ELR (cell line): ENCODE data around the gene PGAP3.

Experiments used
- DNase-seq: peaks from one replicate; pipeline ENCODE4 v3.0.0-alpha.2; 2015; ENCODE audit warnings: low read depth

Gene PGAP3

GRCh38 chr17:39659279-39660010 is 28.4 kb downstream of the PGAP3 start:
- DNase-seq: no peak

GRCh38 chr17:39658760-39659159 is 29.1 kb downstream of the PGAP3 start:
- no peak for DNase-seq

DNA sequence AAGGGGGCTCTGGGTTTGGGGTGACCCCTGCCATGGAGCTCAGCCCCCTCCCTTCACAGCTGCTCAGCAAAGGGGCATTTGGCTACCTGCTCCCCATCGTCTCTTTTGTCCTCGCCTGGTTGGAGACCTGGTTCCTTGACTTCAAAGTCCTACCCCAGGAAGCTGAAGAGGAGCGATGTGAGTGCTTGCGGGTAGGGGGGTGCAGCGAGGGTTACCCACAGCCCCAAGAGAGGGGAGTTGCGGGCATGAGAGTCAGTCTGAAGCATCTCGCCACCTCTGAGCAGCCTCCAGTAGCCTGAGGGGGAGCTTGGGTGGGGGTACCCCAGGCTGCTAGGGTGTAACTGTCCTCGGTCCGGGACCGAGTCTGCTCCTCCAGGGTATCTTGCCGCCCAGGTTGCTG is 29.5 kb downstream of the PGAP3 start:
- DNase-seq: no peak

- DNase-seq: no peak
These were observed 32.8 kb downstream of the PGAP3 start for GRCh38 chr17:39655105-39655504.

DNA sequence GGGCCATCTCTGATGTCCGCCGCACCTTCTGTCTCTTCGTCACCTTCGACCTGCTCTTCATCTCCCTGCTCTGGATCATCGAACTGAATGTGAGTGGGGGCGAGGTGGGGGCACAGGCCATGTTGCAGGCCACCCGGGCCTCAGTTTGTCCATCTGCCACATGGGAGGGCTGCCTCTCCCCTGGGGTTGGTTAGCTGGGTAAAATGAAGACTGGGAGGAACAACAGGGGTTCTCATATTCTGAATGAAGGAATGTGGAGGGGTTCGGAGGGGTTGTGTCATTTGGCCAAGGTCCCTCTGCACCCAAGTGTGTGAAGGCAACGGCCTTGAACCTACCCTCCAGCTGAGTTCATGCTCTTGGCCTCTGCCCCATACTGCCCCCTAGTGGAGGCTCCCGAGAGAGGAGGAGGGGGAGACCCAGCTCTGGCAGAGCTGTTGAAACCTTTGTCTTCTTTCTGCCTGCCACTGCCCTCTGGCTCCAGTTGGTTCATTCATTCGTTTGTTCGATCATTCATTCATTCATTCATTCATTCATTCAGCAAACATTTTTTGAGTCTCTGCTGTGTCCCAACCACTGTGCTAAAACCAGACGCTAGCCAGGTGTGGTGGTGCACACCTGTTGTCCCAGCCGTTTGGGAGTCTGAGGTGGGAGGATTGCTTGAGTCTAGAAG is 34.1 kb downstream of the PGAP3 start:
- peak; percentile 67 for DNase-seq

- no peak for DNase-seq
These were observed 34.6 kb downstream of the PGAP3 start for GRCh38 chr17:39653316-39653661.

- no peak for DNase-seq
These were observed 35.1 kb downstream of the PGAP3 start for GRCh38 chr17:39652587-39653315.

DNA sequence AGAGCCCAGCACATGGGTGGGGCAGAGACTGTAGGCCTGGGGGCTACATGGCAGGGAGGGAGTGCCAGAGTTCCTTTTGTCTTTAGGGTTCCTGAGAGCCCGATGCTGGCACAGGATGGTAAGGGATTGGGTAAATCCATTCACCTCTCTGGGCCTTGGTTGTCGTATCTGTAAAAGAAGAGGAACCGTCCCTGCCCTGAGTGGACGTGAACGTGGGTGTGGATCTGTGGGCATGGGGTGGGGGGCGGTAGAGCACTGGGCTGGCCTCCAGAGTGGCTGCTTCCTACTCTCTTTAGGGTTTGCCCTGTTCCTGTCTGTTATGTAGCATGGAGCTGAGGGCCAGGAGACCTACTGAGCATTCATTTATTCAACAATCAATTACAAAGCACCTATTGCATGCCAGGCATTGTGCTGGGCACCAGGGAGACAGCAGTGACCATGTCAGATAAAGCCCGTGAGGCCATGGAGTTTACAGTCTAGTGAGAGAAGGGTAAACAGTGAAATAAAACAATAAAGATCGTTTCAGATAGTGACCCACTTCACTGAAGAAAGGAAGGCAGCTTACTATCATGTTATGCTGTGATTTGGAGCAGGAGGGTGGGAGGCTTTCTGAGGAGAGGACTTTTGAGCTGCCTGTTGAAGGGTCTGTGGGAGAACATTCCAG is 35.8 kb downstream of the PGAP3 start:
- DNase-seq: no peak

GRCh38 chr17:39650121-39650579 is 37.7 kb downstream of the PGAP3 start:
- peak; percentile 15 for DNase-seq

- DNase-seq: no peak
These were observed 39.1 kb downstream of the PGAP3 start for GRCh38 chr17:39648616-39649366.

DNA sequence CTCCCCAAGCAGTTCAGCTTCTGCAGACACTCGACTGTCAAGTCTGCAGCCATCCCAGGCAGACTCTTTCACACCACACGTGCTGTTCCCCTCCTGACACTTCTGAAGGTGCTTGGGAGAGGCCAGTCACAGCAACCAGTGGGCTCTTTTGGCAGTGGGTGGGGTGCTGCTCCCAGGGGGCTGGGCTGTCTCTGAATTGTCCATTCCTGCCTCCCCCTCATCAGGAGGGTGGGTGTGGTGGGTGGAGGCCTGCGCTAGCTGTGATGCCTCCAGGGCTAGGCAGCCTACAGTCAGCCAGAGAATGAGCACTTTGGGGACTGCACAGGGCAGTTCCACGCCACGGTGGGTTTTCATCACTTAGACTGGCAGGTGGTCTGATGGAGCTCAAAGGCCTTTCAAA is 40.6 kb downstream of the PGAP3 start:
- DNase-seq: no peak

GRCh38 chr17:39643271-39643670 is 44.6 kb downstream of the PGAP3 start:
- peak; percentile 67 for DNase-seq

- no peak for DNase-seq
These were observed 45.4 kb downstream of the PGAP3 start for GRCh38 chr17:39642291-39643074.

GRCh38 chr17:39641883-39642282 is 46.0 kb downstream of the PGAP3 start:
- no peak for DNase-seq

- no peak for DNase-seq
These were observed 46.8 kb downstream of the PGAP3 start for GRCh38 chr17:39641097-39641496.

GRCh38 chr17:39640591-39641031 is 47.2 kb downstream of the PGAP3 start:
- DNase-seq: no peak

DNA sequence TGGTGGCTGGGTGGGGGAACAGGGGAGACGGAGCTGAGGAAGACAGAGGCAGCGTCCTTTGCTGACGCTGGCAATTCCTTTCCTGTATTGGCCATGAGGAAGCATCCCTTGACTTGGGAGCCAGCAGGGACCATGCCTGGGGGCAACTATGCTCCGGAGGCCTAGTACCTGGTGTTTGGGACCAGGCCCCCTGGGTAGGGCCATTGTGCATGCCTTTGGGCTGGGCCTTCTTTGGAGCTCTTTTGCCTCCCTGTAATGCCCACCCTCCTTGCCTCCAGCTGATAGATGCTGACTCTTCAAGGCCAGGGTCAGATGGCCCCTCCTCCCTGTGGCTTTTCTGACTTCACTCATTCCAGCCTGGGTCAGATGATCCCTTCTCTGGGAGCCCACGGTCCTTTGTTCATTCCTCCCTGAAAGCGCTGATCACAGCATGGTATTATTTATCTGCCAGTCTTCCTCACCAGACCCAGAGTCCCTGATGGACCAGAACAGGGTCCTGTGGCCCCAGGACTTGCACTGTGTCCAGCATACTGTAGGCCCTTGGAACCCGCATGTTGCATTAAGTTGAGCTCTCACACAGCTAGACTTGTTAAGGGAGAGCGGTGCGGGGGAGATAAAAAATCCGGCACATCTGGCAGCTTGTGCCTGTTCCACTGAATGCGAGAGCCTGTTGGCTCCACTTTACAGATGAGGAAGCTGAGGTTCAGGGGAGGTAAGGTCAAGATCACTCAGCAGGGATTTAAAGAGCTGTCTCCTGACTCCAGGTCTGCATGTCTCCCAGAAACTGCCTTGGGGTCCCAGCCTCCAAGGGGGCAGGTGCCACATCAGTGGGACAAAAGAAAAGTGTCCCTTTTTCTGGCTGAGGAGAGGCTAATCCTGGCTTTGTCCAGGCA is 48.0 kb downstream of the PGAP3 start:
- DNase-seq: no peak

DNA sequence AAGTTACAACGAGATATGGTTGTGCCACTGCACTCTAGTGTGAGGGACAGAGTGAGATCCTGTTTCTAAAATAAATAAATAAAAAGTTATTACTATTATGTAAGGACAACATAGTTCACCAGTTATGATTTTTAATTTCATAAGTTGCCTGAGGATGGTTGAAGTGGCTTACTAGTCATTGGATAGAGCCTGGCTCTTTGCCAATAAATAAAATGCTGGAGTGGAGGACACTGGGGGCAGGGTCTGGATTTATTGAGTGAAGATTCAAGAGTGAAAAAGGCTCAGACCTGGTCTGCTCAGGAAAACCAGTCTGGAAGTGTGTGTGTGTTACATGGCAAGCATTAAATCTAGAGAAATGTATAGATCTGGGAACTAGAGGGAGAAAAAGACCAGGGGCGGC is 48.8 kb downstream of the PGAP3 start:
- no peak for DNase-seq

DNA sequence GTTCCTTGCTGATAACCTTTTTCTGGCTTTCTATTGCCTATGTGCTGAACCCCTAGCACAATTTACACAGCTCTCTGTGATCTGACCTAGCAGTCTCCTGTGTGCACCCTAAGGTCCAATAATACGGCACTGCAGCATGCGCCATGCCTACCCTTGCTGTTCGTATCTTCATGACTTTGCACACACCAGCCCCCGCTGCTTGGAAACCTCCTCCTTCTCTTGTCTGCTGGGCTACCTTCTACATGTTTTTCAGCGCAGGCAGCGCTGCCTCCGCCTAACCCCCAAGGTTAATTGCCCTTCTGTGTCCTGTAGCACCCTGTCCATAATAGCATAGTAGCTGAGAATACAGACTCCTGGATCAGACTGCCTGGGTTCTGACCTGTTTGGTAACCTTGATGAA is 49.5 kb downstream of the PGAP3 start:
- DNase-seq: no peak
